Upper lobe of left lung (tissue), 6 donors: ENCODE data around the gene CKM. TPM values are rescaled to one million over a fixed set of nuclear protein-coding genes. Genes with fewer than 3 reads are reported as not detected.

Experiments used
- ATAC-seq, 2 donors: fragments of 200-7000 bp; cut with Tn5 transposase; one replicate each; pipeline ENCODE4 v1.9.1; 2022; ENCODE audit warnings: mild to moderate bottlenecking in 2 of 2, moderate library complexity in 2 of 2; ENCODE audit not compliant: low FRiP score in 2 of 2
- DNase-seq, 2 donors: peaks; one replicate each; pipeline ENCODE4 v3.0.0-alpha.2; 2019 to 2020
- H3K27ac ChIP-seq, 4 donors: fragments of 200-600 bp; sonication (generic); one replicate each; pipeline ENCODE4 v1.5.1; 2016 to 2019
- H3K27me3 ChIP-seq, 4 donors: fragments of 200-600 bp; sonication (generic); one replicate each; pipeline ENCODE4 v1.5.1; 2017 to 2019
- H3K36me3 ChIP-seq, 4 donors: fragments of 200-600 bp; sonication (generic); one replicate each; pipeline ENCODE4 v1.5.1; 2016 to 2019
- H3K4me1 ChIP-seq, 4 donors: fragments of 200-600 bp; sonication (generic); one replicate each; pipeline ENCODE4 v1.5.1; 2018 to 2019
- H3K4me3 ChIP-seq, 4 donors: fragments of 200-600 bp; sonication (generic); one replicate each; pipeline ENCODE4 v1.5.1; 2017 to 2019; ENCODE audit warnings: mild to moderate bottlenecking in 2 of 4, moderate library complexity in 1 of 4
- H3K9me3 ChIP-seq, 4 donors: fragments of 200-600 bp; sonication (generic); one replicate each; pipeline ENCODE4 v1.5.1; 2018 to 2019
- CTCF ChIP-seq, 6 experiments: fragments of 450-650 bp in 4 of 6; fragments of 200-600 bp in 2 of 6; sonication (generic) in 2 of 6; IDR thresholded peaks; one replicate each; pipeline ENCODE4 v1.5.1; 2016 to 2019; ENCODE audit warnings: antibody characterized with exemption in 6 of 6
- EP300 ChIP-seq, 4 donors: sonication (generic); formaldehyde crosslinking; IDR thresholded peaks; one replicate each; pipeline ENCODE4 v1.5.1; 2017; ENCODE audit warnings: antibody characterized with exemption in 4 of 4, control low read depth in 2 of 4
- POLR2A ChIP-seq, 4 donors: fragments of 450-650 bp; IDR thresholded peaks; one replicate each; pipeline ENCODE4 v1.5.1; 2016 to 2017; ENCODE audit warnings: antibody characterized with exemption in 4 of 4, mild to moderate bottlenecking in 2 of 4
- POLR2AphosphoS5 ChIP-seq, 2 donors: sonication (generic); formaldehyde crosslinking; IDR thresholded peaks; one replicate each; pipeline ENCODE4 v1.5.1; 2017; ENCODE audit warnings: antibody characterized with exemption in 2 of 2
- WGBS, 2 donors: methylation state at CpG; one replicate each; pipeline ENCODE4 v1.1.5; 2017 to 2018; 5-methylcytosine and 5-hydroxymethylcytosine counted together
- total RNA-seq, 6 donors: library from RNA; depleted of rRNA in 4 of 6; stranded (reverse); fragments of >200 nt in 4 of 6; gene quantifications; one replicate each; pipeline versions ENCODE4 v1.1.0 to v1.2.1, GENCODE V29; 2016 to 2021
- donor health status: DM: no; HTN: no; CAD: no; lungs with moderate emphysema.
- donor health status: DM: no; HTN: yes; CAD: no; lungs with severe emphysema.

Gene CKM
- total RNA-seq, 6 donors from 2014 or later, result not detected

DNA sequence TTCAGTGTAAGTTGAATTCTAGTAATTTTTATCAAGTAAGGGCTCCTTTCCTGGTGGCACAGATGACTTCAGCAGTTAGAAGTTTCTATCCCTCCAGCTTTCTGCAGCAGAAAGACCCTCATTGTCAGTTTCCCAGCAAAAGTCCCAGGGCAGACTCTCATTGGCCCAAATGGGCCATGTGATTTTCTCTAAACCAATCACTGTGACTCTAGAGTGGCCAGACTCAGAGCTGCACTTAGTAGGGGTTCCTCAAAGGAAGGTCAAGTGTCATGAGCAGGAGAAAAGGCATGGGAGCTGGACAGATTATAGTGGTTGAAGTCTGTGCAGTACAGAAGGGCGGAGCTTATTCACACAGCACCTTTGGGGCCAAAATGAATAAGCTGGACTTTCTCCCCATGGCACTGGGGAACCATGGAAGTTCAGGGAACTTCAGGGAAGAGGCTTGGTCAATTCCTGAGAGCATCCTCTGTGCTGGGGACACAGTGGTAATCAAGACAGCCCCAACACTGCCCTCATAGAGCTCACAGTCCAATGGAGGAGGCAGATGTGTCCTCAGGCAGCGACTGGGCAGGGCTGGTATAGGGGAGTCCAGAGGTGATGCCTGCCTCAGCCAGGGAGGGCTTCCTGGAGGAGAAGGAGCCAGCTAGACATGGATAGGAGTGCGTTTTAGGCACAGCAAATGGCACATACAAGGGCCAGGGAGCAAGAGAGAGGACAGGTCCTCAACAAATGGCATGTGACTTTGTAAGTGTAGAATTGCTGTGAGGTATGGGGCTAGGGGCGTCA is 18.3 kb downstream of the CKM start:
- ATAC-seq (no peak), DNase-seq (no peak)
- WGBS, 2 donors, result 59 to 71% methylated on average over 3 to 4 of the region's 4 CpGs
- Histone ChIP-seq H3K27me3 (no peaks in the 10 kb centered on the region), H3K4me1 (no peaks in the 10 kb centered on the region), H3K4me3 (no peak overlapping the region), H3K27ac (no peak overlapping the region), H3K36me3 (peaks cover 0 to 13% (median 9%) of the 10 kb centered on the region in 4 donors), H3K9me3 (no peaks in the 10 kb centered on the region)
- TF ChIP-seq POLR2AphosphoS5 (IDR thresholded peaks at IDR 0.05) (no peak), EP300 (IDR thresholded peaks at IDR 0.05) (no peak)

- peaks cover 0 to 16% (median 9%) of the 10 kb centered on the region in 4 donors for H3K36me3 ChIP-seq
- H3K4me1 ChIP-seq, result no peaks in the 10 kb centered on the region
- no peak for ATAC-seq
- no peak for DNase-seq
- TF ChIP-seq EP300 (IDR thresholded peaks at IDR 0.05) (no peak), CTCF (IDR thresholded peaks at IDR 0.05) (no peak), POLR2AphosphoS5 (IDR thresholded peaks at IDR 0.05) (no peak), POLR2A (IDR thresholded peaks at IDR 0.05) (no peak)
- H3K27me3 ChIP-seq, result no peaks in the 10 kb centered on the region
- H3K27ac ChIP-seq, result no peak overlapping the region
- 94 to 96% methylated on average over 12 of the region's 12 CpGs for WGBS, 2 donors
- H3K9me3 ChIP-seq, result no peaks in the 10 kb centered on the region
- H3K4me3 ChIP-seq, result no peak overlapping the region
Measured at GRCh38 chr19:45303269-45304060, 19.2 kb downstream of the CKM start.

GRCh38 chr19:45302416-45302815 is 20.3 kb downstream of the CKM start:
- H3K27me3 ChIP-seq, result no peaks in the 10 kb centered on the region
- H3K4me3 ChIP-seq, result no peak overlapping the region
- 92 to 93% methylated on average over 21 to 27 of the region's 27 CpGs for WGBS, 2 donors
- DNase-seq (peak in 1 of 2 donors; percentile 77), ATAC-seq (no peak)
- TF ChIP-seq POLR2AphosphoS5 (IDR thresholded peaks at IDR 0.05) (no peak), CTCF (IDR thresholded peaks at IDR 0.05) (no peak), POLR2A (IDR thresholded peaks at IDR 0.05) (no peak), EP300 (IDR thresholded peaks at IDR 0.05) (no peak)
- H3K36me3 ChIP-seq, result peaks cover 0 to 26% (median 14%) of the 10 kb centered on the region in 4 donors
- H3K27ac ChIP-seq, result no peak overlapping the region
- no peaks in the 10 kb centered on the region for H3K4me1 ChIP-seq
- no peaks in the 10 kb centered on the region for H3K9me3 ChIP-seq

DNA sequence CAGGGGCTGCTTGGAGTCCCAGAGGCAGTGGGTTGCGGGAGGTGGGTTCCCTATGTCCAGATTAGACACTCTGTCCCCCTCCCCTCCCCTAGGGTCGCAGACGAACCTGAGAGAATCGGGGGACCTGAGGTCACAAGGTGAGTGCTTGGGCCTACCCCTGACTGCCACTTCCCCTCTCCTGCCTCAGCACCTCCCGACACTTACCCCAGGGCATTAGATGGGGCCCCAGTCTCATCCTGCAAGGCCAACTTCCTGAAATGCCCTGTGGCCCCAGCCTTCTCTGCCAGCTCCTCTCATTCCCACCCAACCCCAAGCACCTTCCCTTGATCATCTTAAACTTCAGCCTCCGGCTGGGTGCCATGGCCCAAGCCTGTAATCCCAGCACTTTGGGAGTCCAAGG is 23.0 kb downstream of the CKM start:
- Histone ChIP-seq H3K4me1 (no peaks in the 10 kb centered on the region), H3K27ac (no peak overlapping the region), H3K4me3 (no peak overlapping the region), H3K9me3 (no peaks in the 10 kb centered on the region), H3K27me3 (no peaks in the 10 kb centered on the region), H3K36me3 (peaks cover 0 to 45% (median 20%) of the 10 kb centered on the region in 4 donors)
- no peak for DNase-seq
- TF ChIP-seq CTCF (IDR thresholded peaks at IDR 0.05), result no peak
- 86 to 87% methylated on average over 6 of the region's 6 CpGs for WGBS, 2 donors
- ATAC-seq, result no peak

- Histone ChIP-seq H3K27ac (no peak overlapping the region), H3K36me3 (peaks cover 0 to 55% (median 23%) of the 10 kb centered on the region in 4 donors), H3K9me3 (no peaks in the 10 kb centered on the region), H3K4me3 (no peak overlapping the region), H3K27me3 (no peaks in the 10 kb centered on the region), H3K4me1 (no peaks in the 10 kb centered on the region)
- whole genome bisulfite sequencing, 2 donors, result 99% methylated on average over 4 to 5 of the region's 5 CpGs
- no peak for TF ChIP-seq POLR2AphosphoS5 (IDR thresholded peaks at IDR 0.05)
- no peak for TF ChIP-seq EP300 (IDR thresholded peaks at IDR 0.05)
- no peak for TF ChIP-seq POLR2A (IDR thresholded peaks at IDR 0.05)
- TF ChIP-seq CTCF (IDR thresholded peaks at IDR 0.05), result no peak
- ATAC-seq, result no peak
- DNase-seq, result no peak
Measured at GRCh38 chr19:45298264-45298663, 24.4 kb downstream of the CKM start.
